GM12873 (cell line): ENCODE measurements around the gene RIN2.

ENCODE experiments used
- CTCF ChIP-seq: IDR thresholded peaks from 2 replicates; pipeline ENCODE4 v1.5.1; 2012; ENCODE audit warnings: low read depth, mild to moderate bottlenecking, moderate library complexity, low read length, control low read depth; ENCODE audit not compliant: insufficient read depth; ENCODE audit errors: missing control alignments

The RIN2 gene

GRCh38 chr20:19740512-19740911 is 17.5 kb upstream of the RIN2 start:
- TF ChIP-seq CTCF, result no peak

- TF ChIP-seq CTCF, result no peak
These were observed 16.1 kb upstream of the RIN2 start for GRCh38 chr20:19741924-19742323.

GRCh38 chr20:19742974-19743639 is 15.0 kb upstream of the RIN2 start:
- no peak for TF ChIP-seq CTCF

- TF ChIP-seq CTCF, result no peak
These were observed 14.4 kb upstream of the RIN2 start for GRCh38 chr20:19743640-19743995.

- no peak for TF ChIP-seq CTCF
These were observed 13.0 kb upstream of the RIN2 start for GRCh38 chr20:19745106-19745505.

GRCh38 chr20:19745584-19745983 is 12.5 kb upstream of the RIN2 start:
- no peak for TF ChIP-seq CTCF

- no peak for TF ChIP-seq CTCF
These were observed 11.7 kb upstream of the RIN2 start for GRCh38 chr20:19746396-19746795.
